Dedifferentiated amniotic fluid mesenchymal stem cell (primary cell): ENCODE measurements around the gene ADTRP.

ENCODE experiments used
- DNase-seq: peaks from one replicate; pipeline ENCODE4 v3.0.0-alpha.2; 2016; ENCODE audit errors: extremely low spot score

Gene ADTRP

DNA sequence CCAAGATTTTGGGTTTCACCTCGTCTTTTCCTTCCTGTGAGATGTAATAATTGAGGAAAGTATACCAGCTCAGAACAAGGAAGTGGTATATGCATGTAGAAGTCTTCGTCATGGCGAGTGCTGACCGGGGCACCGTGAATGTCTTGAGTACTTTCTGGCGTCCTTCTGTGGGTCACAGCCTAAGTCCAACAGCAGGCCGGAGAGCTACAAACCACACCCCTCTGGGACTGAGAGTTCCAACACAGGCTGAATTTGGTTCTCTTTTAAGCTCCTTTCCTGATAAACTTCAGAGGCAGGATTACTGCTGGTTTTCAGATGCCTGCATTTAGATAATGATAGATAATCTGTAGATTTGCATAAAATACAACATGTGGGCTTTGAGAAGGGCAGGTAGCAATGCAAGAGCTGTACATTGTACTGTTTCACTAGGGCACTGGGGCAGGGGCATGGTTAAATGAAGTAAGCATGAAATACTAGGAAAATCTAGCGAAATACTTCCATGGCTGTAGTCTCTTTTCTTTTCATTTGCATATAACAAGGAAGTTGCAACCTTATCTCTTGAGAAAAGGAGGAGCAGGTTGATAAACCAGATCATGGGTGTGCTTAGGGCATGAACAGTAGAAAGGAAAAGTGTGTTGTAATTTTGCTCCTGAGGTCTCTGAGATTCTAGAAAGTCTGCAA lies at the start of gene ADTRP:
Gene ADTRP, minus strand, starts transcription at position 156 of the 681 bp plus-strand sequence. Its CDS starts 44 bp downstream, at position 112.
- DNase-seq = no peak

DNA sequence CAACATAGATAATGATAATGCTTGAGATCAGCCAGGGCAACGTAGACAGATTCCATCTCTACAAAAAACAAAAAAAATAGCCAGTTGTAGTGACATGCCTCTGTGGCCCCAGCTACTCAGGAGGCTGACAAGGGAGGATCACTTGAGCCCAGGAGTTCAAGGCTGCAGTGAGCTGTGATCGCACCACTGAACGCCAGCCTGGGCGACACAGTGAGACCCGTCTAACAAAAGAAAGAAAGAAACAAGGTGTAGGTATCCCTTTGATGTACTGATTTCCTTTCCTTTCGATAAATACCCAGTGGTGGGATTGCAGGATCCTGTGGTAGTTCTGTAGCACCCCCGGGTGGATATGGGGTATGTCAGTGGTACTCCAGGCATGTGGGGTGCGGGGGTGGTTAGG lies 48.2 kb upstream of the ADTRP start:
- no peak for DNase-seq

GRCh38 chr6:11824986-11825385 lies 46.4 kb upstream of the ADTRP start:
- no peak for DNase-seq

DNA sequence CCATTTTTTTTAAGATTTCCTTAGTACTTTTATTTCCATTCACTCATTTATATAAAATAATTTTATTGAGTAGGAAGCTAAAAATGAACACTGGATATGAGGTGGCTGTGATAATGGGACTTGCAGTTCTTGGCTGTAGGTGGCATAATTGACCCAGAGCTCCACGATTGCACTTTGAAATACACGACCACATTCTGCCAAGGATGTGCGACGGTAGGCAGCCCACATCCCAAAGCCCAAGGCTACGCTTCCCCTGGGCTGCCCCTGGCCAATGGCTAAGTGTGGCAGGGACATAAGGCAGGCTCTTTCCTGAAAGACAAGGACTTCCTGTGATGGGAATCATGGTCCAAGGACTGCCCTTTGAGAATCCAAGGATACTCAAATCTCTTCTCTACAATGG lies 43.7 kb upstream of the ADTRP start:
- DNase-seq = no peak

DNA sequence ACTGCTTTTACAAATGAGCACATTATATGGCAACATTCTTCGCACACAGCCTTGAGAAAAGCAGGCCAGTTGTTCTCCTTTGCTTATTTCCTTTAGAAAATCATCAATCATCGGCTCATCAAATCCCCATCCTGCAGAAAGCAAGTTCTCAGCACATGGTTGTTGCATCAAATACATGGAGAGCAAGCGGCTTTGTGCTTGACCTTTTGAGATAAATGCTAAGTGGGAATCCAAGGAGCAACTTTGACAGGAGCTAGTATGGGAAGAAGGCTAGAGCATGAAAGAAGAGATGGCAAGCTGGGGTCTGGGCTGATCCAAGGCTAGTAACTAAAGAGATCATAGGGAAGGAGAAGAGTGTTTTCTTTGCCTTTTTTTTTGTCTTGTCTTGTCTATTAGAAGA lies 43.2 kb upstream of the ADTRP start:
- DNase-seq = no peak

- DNase-seq = no peak
These were observed 42.2 kb upstream of the ADTRP start for GRCh38 chr6:11820821-11821220.

GRCh38 chr6:11819486-11819885 lies 40.9 kb upstream of the ADTRP start:
- no peak for DNase-seq

GRCh38 chr6:11815231-11815630 lies 36.6 kb upstream of the ADTRP start:
- peak; percentile 50 for DNase-seq

DNA sequence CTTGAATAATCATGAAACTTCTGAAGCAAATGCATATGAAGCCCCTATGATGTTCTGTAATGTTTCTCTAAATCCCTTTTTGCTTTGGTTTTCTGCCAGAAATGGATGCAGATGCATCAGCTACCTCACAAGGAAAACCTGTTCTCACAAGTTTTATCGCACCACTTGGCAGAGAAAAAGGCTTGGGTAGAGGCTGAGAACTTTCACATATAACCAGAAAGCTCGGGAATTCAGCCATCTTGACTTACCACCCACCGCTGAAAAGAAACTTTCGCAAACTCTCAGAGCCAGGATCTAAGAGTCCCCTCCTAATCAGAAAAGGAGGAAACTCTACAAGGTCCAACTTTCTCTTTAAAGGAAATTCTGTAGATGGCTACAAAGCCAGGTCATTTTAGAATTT lies 36.2 kb upstream of the ADTRP start:
- no peak for DNase-seq

GRCh38 chr6:11814106-11814505 lies 35.5 kb upstream of the ADTRP start:
- DNase-seq = no peak

GRCh38 chr6:11813606-11814005 lies 35.0 kb upstream of the ADTRP start:
- no peak for DNase-seq

DNA sequence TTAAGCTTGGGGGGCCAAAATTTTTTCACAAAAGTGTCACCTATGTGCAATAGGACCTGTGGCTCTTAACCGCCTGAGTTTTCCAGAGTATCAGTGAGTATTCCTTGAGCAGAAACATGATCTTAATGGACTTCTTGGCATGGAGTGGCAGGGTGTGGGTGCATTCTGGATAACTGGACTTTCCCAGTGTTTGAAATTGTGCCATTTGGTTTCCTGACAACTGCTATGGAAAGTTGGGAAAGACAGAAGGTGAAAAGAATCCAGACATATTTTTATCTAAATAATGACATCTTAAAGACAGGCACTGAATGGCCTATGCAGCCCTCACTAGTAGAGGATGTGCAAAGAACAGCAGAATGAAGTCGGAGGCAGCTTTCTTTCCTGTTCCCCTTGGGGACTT lies 34.3 kb upstream of the ADTRP start:
- DNase-seq = no peak

GRCh38 chr6:11812439-11812838 lies 33.8 kb upstream of the ADTRP start:
- DNase-seq = no peak

GRCh38 chr6:11811644-11812264 lies 33.2 kb upstream of the ADTRP start:
- no peak for DNase-seq

DNA sequence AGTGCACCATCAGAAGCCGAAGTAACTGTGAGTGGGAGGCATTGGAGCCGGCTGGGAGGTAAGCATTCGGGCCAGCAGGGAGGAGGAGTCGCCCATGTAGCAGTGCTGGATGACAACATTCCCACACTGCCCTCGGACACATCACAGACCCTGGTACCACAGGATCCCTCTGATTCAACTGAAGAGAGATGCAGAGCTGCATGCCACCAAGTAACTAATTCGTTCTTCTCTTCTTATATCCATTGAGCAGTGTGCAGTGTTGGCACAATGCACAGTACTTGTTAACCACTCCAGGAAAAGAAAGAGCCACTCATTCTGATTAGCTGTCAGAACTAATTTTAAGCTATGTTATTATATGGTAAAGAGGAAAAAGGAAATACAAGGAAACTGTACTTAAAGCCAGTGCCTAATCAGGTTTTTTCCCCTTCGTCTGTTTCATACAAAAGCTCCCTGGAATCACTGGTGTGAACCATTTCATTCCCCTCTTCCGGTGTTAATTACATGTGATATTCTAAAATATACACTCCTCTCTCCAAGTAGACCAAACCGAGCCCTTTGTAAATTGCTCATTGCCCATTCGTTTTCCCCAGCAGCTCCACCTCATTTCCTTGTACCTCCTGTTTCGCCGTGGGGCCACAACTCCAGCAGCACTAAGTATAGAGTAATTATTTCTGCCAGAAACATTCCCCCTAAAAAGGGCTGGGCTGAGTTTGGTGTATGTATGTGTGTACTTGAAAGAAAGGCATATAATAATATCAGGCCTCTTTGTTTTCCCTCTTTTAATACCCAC lies 32.4 kb upstream of the ADTRP start:
- no peak for DNase-seq

- peak; percentile 78 for DNase-seq
These were observed 31.5 kb upstream of the ADTRP start for GRCh38 chr6:11810039-11810541.

GRCh38 chr6:11808054-11808453 lies 29.5 kb upstream of the ADTRP start:
- DNase-seq = no peak

GRCh38 chr6:11806561-11807317 lies 28.1 kb upstream of the ADTRP start:
- no peak for DNase-seq

GRCh38 chr6:11805259-11806053 lies 26.9 kb upstream of the ADTRP start:
- no peak for DNase-seq

GRCh38 chr6:11804701-11805100 lies 26.1 kb upstream of the ADTRP start:
- no peak for DNase-seq

- DNase-seq = no peak
These were observed 25.5 kb upstream of the ADTRP start for GRCh38 chr6:11804135-11804534.
